HepG2 (cell line): ENCODE measurements around the gene JPH4. TPM values are rescaled to one million over a fixed set of nuclear protein-coding genes. Genes with fewer than 3 reads are reported as not detected.
A peak's percentile ranks its signal among the peaks of the same experiment; 100 is the strongest.

ENCODE experiments used
- CBFB ChIP-seq: sonication (generic); formaldehyde crosslinking; IDR thresholded peaks from 2 replicates; pipeline ENCODE4 v1.4.0; 2020; ENCODE audit warnings: missing genetic modification reagents
- CSRNP1 ChIP-seq: sonication (generic); formaldehyde crosslinking; IDR thresholded peaks from 2 replicates; pipeline ENCODE4 v1.8.1; 2023; ENCODE audit warnings: mild to moderate bottlenecking, missing genetic modification reagents
- NR2C2 ChIP-seq: sonication (generic); formaldehyde crosslinking; IDR thresholded peaks from 2 replicates; pipeline ENCODE4 v1.4.0; 2020; ENCODE audit warnings: missing genetic modification reagents, mild to moderate bottlenecking, moderate library complexity, borderline replicate concordance
- POGK ChIP-seq: sonication (generic); formaldehyde crosslinking; conservative IDR thresholded peaks from 2 replicates; pipeline ENCODE4 v1.8.0; 2022; ENCODE audit warnings: mild to moderate bottlenecking, moderate library complexity, missing genetic modification reagents
- PRPF4 ChIP-seq: fragments of 200-400 bp; formaldehyde crosslinking; IDR thresholded peaks from 2 replicates; pipeline ENCODE4 v1.6.1; 2016; ENCODE audit warnings: low read length, low read depth; ENCODE audit not compliant: poor library complexity, severe bottlenecking
- SYNCRIP ChIP-seq: fragments of 200-400 bp; formaldehyde crosslinking; IDR thresholded peaks from 2 replicates; pipeline ENCODE4 v1.6.1; 2018; ENCODE audit warnings: mild to moderate bottlenecking, low read depth, low read length; ENCODE audit not compliant: insufficient read depth
- ZNF253 ChIP-seq: sonication (generic); formaldehyde crosslinking; IDR thresholded peaks from 2 replicates; pipeline ENCODE4 v1.8.0; 2022; ENCODE audit warnings: mild to moderate bottlenecking, missing genetic modification reagents, borderline replicate concordance
- ZNF318 ChIP-seq: sonication (generic); formaldehyde crosslinking; IDR thresholded peaks from 2 replicates; pipeline ENCODE4 v1.4.0; 2020; ENCODE audit warnings: mild to moderate bottlenecking, missing genetic modification reagents
- ZNF333 ChIP-seq: sonication (generic); formaldehyde crosslinking; IDR thresholded peaks from 2 replicates; pipeline ENCODE4 v1.4.0; 2020; ENCODE audit warnings: mild to moderate bottlenecking, missing genetic modification reagents, borderline replicate concordance
- ZNF512 ChIP-seq: sonication (generic); formaldehyde crosslinking; IDR thresholded peaks from 2 replicates; pipeline ENCODE4 v1.4.0; 2020; ENCODE audit warnings: mild to moderate bottlenecking, missing genetic modification reagents
- ZNF839 ChIP-seq: sonication (generic); formaldehyde crosslinking; IDR thresholded peaks from 2 replicates; pipeline ENCODE4 v1.4.0; 2020; ENCODE audit warnings: missing genetic modification reagents, mild to moderate bottlenecking, borderline replicate concordance
- polyA plus RNA-seq, 8 experiments: library from polyadenylated mRNA; depleted of rRNA in 3 of 8; stranded (reverse) in 7 of 8; unstranded in 1 of 8; fragments of >200 nt; fragmentation: Illumina TruSeq in 4 of 8; extraction: Trizol in 4 of 8; gene quantifications; 2 replicates each; pipeline versions ENCODE4 v1.2.1 to v1.2.3, GENCODE V29; 2011 to 2016; ENCODE audit warnings: low read depth in 4 of 8, missing spikeins in 1 of 8, mixed read lengths in 1 of 8; ENCODE audit not compliant: insufficient read depth in 1 of 8
- total RNA-seq, 5 experiments: library from RNA; depleted of rRNA; stranded (reverse); fragments of >200 nt; fragmentation: Illumina TruSeq; extraction: Trizol; gene quantifications; 2 replicates each; pipeline ENCODE4 v1.2.3, GENCODE V29; 2016; ENCODE audit warnings: low read depth in 1 of 5
- TF ChIP-seq, protein P1 (sequence below): sonication (generic); formaldehyde crosslinking; IDR thresholded peaks from 2 replicates; pipeline ENCODE4 v1.5.0; 2020; ENCODE audit warnings: missing genetic modification reagents, mild to moderate bottlenecking, borderline replicate concordance

The JPH4 gene
- total and polyA plus RNA-seq, 2 of the 13 experiments (the other 11 are each of a cell fraction or from before 2014, with no cell fraction given): 0.08 to 0.22 TPM

DNA sequence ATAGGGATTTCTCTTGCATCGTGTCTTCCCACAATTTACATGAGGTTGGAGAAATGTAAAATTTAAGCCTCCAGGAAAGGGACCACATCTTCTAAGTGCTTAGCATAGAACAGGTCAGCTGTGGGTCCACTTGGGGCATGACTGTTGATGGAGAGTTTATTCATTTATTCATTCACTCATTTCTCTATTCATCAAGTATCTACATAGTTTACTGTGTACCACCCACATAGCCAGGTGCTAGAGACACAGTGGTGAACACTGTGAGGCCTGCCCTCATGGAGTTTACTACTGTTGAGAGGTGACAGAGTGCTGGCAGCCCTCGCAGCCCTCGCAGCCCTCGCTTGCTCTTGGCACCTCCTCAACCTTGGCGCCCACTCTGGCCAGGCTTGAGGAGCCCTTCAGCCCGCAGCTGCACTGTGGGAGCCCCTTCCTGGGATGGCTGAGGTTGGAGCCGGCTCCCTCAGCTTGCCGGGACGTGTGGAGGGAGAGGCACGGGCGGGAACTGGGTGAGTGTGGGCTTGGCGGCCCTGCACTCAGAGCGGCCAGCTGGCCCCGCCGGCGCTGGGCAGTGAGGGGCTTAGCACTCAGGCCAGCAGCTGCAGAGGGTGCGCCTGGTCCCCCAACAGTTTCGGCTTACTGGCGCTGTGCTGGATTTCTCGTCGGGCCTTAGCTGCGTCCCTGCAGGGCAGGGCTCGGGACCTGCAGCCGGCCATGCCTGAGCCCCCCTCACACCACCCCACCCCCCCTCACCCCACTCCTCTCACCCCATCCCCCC, 1.7 kb upstream of the JPH4 start (continued):
- TF ChIP-seq NR2C2 (CRISPR knock-in tag) (0 out of 2 replicates have a peak, but pooled peaks have one; percentile 2), CSRNP1 (CRISPR knock-in tag) (peak; percentile 45; the same call in 1 of the 2 replicates), ZNF512 (CRISPR knock-in tag) (no peak), ZNF318 (no peak), ZNF253 (0 out of 2 replicates have a peak, but pooled peaks have one; percentile 31), PRPF4 (peak; percentile 82), POGK (CRISPR knock-in tag) (no peak; the same call in none of the 2 replicates), SYNCRIP (no peak), ZNF333 (CRISPR knock-in tag) (no peak; the same call in 1 of the 2 replicates), CBFB (CRISPR knock-in tag) (no peak), ZNF839 (no peak; the same call in 1 of the 2 replicates)
- TF ChIP-seq, protein P1, sequence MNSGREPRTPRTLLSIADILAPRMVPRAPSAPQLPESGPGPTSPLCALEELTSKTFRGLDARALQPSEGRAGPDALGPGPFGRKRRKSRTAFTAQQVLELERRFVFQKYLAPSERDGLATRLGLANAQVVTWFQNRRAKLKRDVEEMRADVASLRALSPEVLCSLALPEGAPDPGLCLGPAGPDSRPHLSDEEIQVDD (CRISPR knock-in tag): no peak
